ENCODE measurements around the gene SLC6A3.

DNA sequence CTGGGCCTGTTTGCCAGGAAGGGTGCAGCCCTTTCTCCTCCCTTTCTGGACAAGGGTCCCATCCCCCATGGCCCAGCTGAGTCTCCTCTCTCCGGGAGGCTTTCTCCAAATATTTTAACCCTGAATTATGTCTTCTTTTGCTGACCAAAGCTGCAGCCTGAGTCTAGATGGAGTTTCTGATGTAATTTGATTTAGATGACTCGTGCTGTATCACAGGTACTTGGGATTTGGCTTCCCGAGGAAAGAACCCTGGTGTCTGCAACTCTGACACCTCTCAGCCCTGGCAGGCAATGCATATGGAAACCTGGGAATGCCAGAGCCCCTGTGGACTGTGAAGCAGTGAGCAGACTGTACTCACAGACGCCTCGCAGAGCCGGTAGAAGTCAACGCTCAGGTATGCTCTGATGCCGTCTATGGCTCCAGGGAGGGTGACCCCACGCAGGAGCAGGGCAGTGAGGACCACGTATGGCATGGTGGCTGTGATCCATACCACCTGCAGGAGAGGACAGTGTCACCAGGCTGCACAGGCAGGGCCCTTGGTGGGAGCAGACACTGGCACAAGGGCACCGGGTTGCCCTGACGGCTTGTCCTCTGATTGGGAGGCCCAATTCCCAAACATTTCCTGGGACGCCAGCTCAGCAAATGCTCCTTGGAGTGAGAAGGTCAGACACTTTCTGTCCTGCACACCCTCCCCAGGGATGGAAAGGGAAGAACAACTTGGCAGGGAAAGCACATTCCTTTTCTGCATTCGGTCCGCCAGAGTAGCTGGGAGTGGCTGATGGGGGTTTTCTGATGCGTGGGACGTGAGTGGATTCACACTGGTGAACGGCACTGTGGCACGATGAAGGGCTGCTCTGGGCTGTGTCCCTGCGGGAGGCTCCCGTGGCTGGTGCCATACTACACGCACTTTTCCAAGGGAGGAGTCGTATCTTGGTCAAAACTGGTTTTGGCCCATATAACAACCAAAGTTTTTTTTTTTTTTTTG, 24.7 kb downstream of the SLC6A3 start:
- no peak for TF ChIP-seq CTCF (IDR thresholded peaks at IDR 0.05; ENCODE audit: extremely low read depth in 1 of 2, insufficient read depth in 1 of 2, low read depth in 1 of 2, low read length in 2 of 2)
- no peak for TF ChIP-seq POLR2AphosphoS5 (IDR thresholded peaks at IDR 0.05; ENCODE audit: insufficient read depth, low read depth, low read length)
